Endothelial cell of umbilical vein (primary cell): Measurements from ENCODE around the gene UBE2H. TPM values are rescaled to one million over a fixed set of nuclear protein-coding genes. Genes with fewer than 3 reads are reported as not detected.

Experiments used
- BruUV-seq: library from RNA; stranded (reverse); fragments of 400-500 nt; replicated peaks from 2 replicates; lab custom pipeline; 2021; lab: Mats Ljungman, UMichigan
- CTCF ChIA-PET: fragments of 300-600, 350-600 bp; sonication (Branson Sonifier 250); formaldehyde crosslinking; loops from one replicate; lab custom pipeline; 2021; ENCODE audit warnings: antibody characterized with exemption, inconsistent platforms; lab: Charles Lee
- POLR2A ChIA-PET: fragments of 300-600, 350-600 bp; sonication (Branson Sonifier 250); formaldehyde crosslinking; loops from one replicate; lab custom pipeline; 2021; ENCODE audit warnings: antibody characterized with exemption, inconsistent platforms; lab: Charles Lee
- DNase-seq: peaks from one replicate; pipeline ENCODE4 v3.0.0-alpha.2; 2011; ENCODE audit warnings: low read depth, low spot score
- FAIRE-seq: peaks from 2 replicates; lab custom pipeline; 2011; peaks lifted over from hg19 to GRCh38; lab: Jason Lieb, UNC
- H2AFZ ChIP-seq: 2 replicates; pipeline ENCODE4 v1.6.0; 2012; ENCODE audit warnings: low read depth, low read length, control low read depth, inconsistent platforms
- H3K27ac ChIP-seq: 2 replicates; pipeline ENCODE4 v1.5.1; 2011; ENCODE audit warnings: low read depth, mild to moderate bottlenecking, control low read depth, low read length, moderate library complexity; ENCODE audit not compliant: insufficient read depth
- H3K27me3 ChIP-seq, 2 experiments: 2 replicates each; pipeline versions ENCODE4 v1.6.0 to v1.6.1; 2011; ENCODE audit warnings: low read length in 2 of 2, mixed read lengths in 1 of 2; ENCODE audit not compliant: control insufficient read depth in 2 of 2, insufficient read depth in 2 of 2
- H3K36me3 ChIP-seq, 2 experiments: 2 replicates in 1 of 2; 3 replicates in 1 of 2; pipeline ENCODE4 v1.5.1; 2011; ENCODE audit warnings: low read length in 2 of 2, mild to moderate bottlenecking in 1 of 2, moderate library complexity in 1 of 2; ENCODE audit not compliant: control insufficient read depth in 2 of 2, insufficient read depth in 2 of 2; ENCODE audit errors: extremely low read depth in 1 of 2
- H3K4me1 ChIP-seq: 3 replicates; pipeline ENCODE4 v1.5.1; 2011; ENCODE audit warnings: mild to moderate bottlenecking, low read length; ENCODE audit not compliant: control insufficient read depth, insufficient read depth; ENCODE audit errors: extremely low read depth
- H3K4me2 ChIP-seq: 2 replicates; pipeline ENCODE4 v1.6.1; 2011; ENCODE audit warnings: low read length, control low read depth, mixed read lengths; ENCODE audit not compliant: insufficient read depth
- H3K4me3 ChIP-seq, 3 experiments: fragments of 200-600 bp in 1 of 3; sonication (generic), shearing (Covaris generic) in 1 of 3; replicated peaks in 1 of 3; 2 replicates each; pipeline ENCODE4 v1.5.1; 2011 to 2016; ENCODE audit warnings: control low read depth in 3 of 3, low read length in 3 of 3, mild to moderate bottlenecking in 2 of 3, inconsistent platforms in 1 of 3, low read depth in 1 of 3, moderate library complexity in 1 of 3; ENCODE audit not compliant: insufficient read depth in 1 of 3
- H3K79me2 ChIP-seq: 2 replicates; pipeline ENCODE4 v1.6.0; 2012; ENCODE audit warnings: low read length, inconsistent platforms; ENCODE audit not compliant: control insufficient read depth, insufficient read depth
- H3K9ac ChIP-seq: replicated peaks from 2 replicates; pipeline ENCODE3; 2011; ENCODE audit warnings: low read length, control low read depth; ENCODE audit not compliant: insufficient read depth; ENCODE audit errors: extremely low read depth
- H3K9me1 ChIP-seq: replicated peaks from 3 replicates; pipeline ENCODE4 v1.6.0; 2011; ENCODE audit warnings: mild to moderate bottlenecking, low read length; ENCODE audit not compliant: control insufficient read depth, insufficient read depth; ENCODE audit errors: extremely low read depth
- H3K9me3 ChIP-seq: replicated peaks from 2 replicates; pipeline ENCODE4 v1.5.1; 2012; ENCODE audit warnings: low read length, inconsistent platforms; ENCODE audit not compliant: control insufficient read depth, insufficient read depth
- H4K20me1 ChIP-seq: replicated peaks from 2 replicates; pipeline ENCODE3; 2011; ENCODE audit warnings: mild to moderate bottlenecking, low read length; ENCODE audit not compliant: control insufficient read depth, insufficient read depth; ENCODE audit errors: extremely low read depth
- FOS ChIP-seq: IDR thresholded peaks from 2 replicates; pipeline ENCODE4 v1.6.1; 2011; ENCODE audit warnings: mild to moderate bottlenecking, low read length, moderate library complexity, borderline replicate concordance; ENCODE audit not compliant: insufficient read depth
- GATA2 ChIP-seq: IDR thresholded peaks from 2 replicates; pipeline ENCODE4 v1.7.0; 2011; ENCODE audit warnings: low read depth, mild to moderate bottlenecking, moderate library complexity, mixed read lengths, low read length; ENCODE audit not compliant: insufficient read length, insufficient read depth
- JUN ChIP-seq: IDR thresholded peaks from 2 replicates; pipeline ENCODE4 v1.6.1; 2011; ENCODE audit warnings: borderline replicate concordance, low read depth; ENCODE audit not compliant: insufficient read length, insufficient read depth
- POLR2AphosphoS5 ChIP-seq: IDR thresholded peaks from 2 replicates; pipeline ENCODE4 v1.6.1; 2012; ENCODE audit warnings: low read depth, mild to moderate bottlenecking, control low read depth, low read length, moderate library complexity; ENCODE audit not compliant: insufficient read depth
- dilution Hi-C: fragments of 300-500 bp; cut with MboI; formaldehyde crosslinking; loops from one replicate; pipeline ENCODE4 v1.15.0; 2019; ENCODE audit warnings: low sequenced_read_pairs; ENCODE audit not compliant: extremely low pct_ligation_motif_present
- intact Hi-C: fragments of 100-400 bp; cut with micrococcal nuclease; formaldehyde crosslinking; loops from one replicate; pipeline ENCODE4 v1.10.0; 2022
- polyA plus RNA-seq, 4 experiments: library from polyadenylated mRNA; depleted of rRNA in 3 of 4; stranded (reverse) in 3 of 4; unstranded in 1 of 4; fragments of >200 nt; gene quantifications; 2 replicates each; pipeline versions ENCODE4 v1.2.1 to v1.2.3, GENCODE V29; 2011 to 2012; ENCODE audit warnings: missing spikeins in 1 of 4
- total RNA-seq: library from RNA; stranded (reverse); gene quantifications from 2 replicates; pipeline ENCODE4 v1.2.3, GENCODE V29; 2021

Gene UBE2H
- total and polyA plus RNA-seq, 2 donors (not counting 3 experiments of a cell fraction or from before 2014, with no cell fraction given): 51.7 to 90.1 TPM

- peaks cover 76% of the 10 kb centered on the region for H3K79me2 ChIP-seq
- FAIRE-seq: peak; percentile 61
- H3K4me2 ChIP-seq: peak overlapping the region; percentile 94
- CTCF ChIA-PET: interaction anchor here (1.0 to 6.4 kb wide), 11 partner anchors 9 to 120 kb away, joined by 3 to 59 read pairs (median 4); no protein-coding TSS in a partner anchor
- POLR2A ChIA-PET: interaction anchor here (0.7 to 1.5 kb wide), 4 partner anchors 9 to 59 kb away, joined by 3 to 8 read pairs (median 8); no protein-coding TSS in a partner anchor
- no peaks in the 10 kb centered on the region for H3K36me3 ChIP-seq
- peak; percentile 82 for DNase-seq
- dilution Hi-C loops (no loop called here), intact Hi-C loops (loop anchor here (2.0 to 5.0 kb wide), 2 partner anchors 103 to 122 kb away; no protein-coding TSS in a partner anchor)
- peak overlapping the region; percentile 97 for H3K27ac ChIP-seq
- no peaks in the 10 kb centered on the region for H3K9me1 ChIP-seq
- H2AFZ ChIP-seq: no peak overlapping the region
- peaks cover 7% of the 10 kb centered on the region for H4K20me1 ChIP-seq
- TF ChIP-seq GATA2 (no peak), JUN (peak; percentile 77), FOS (peak; percentile 71)
- peak overlapping the region; percentile 98 for H3K9ac ChIP-seq
- H3K9me3 ChIP-seq: no peaks in the 10 kb centered on the region
- H3K27me3 ChIP-seq: no peaks in the 10 kb centered on the region
- TSS peak; percentile 58 for BruUV-seq
- H3K4me1 ChIP-seq: peaks cover 23% of the 10 kb centered on the region
- peak overlapping the region; percentile 73 to 99 (median 91) for H3K4me3 ChIP-seq
These were observed 3.2 kb downstream of the UBE2H start for GRCh38 chr7:129949292-129950133.

DNA sequence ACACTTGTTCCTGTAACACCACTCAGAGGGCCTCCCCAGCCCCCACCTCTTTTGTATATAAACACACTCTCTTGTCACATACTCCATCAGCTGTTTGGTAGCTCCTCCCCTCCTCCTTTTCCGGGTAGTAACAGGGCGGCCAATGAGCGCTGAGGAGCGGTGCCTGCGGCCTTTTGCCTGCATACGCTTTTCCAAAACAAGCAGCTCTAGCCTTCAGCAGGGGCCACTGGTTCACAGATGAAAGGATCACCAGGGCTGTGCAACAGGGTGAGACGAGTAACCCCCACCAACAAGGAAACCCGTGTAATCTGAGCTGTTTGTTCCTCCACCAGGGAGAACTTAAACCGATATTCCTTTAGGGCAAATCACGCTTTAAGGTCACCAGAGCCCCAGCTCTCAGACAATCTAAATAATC lies 3.9 kb downstream of the UBE2H start:
- intact Hi-C loops: no loop called here

More for the DNA sequence above, 3.9 kb downstream of the UBE2H start:
- no peak overlapping the region for H2AFZ ChIP-seq
- CTCF ChIA-PET: interaction anchor here (0.6 to 6.4 kb wide), 10 partner anchors 10 to 119 kb away, joined by 3 to 59 read pairs (median 5); no protein-coding TSS in a partner anchor
- H3K9me1 ChIP-seq: no peaks in the 10 kb centered on the region
- H3K9me3 ChIP-seq: no peaks in the 10 kb centered on the region
- H3K4me3 ChIP-seq: peak overlapping the region; percentile 9 to 99 (median 91)
- BruUV-seq: no TSS peak
- no peaks in the 10 kb centered on the region for H3K36me3 ChIP-seq
- H3K9ac ChIP-seq: peak overlapping the region; percentile 98
- H4K20me1 ChIP-seq: peaks cover 7% of the 10 kb centered on the region
- H3K27me3 ChIP-seq: no peaks in the 10 kb centered on the region
- DNase-seq: peak; percentile 98
- H3K4me2 ChIP-seq: peak overlapping the region; percentile 94
- H3K4me1 ChIP-seq: peaks cover 23% of the 10 kb centered on the region
- H3K27ac ChIP-seq: peak overlapping the region; percentile 97
- TF ChIP-seq POLR2AphosphoS5 (no peak), GATA2 (peak; percentile 19)
- dilution Hi-C loops: no loop called here
- POLR2A ChIA-PET: interaction anchor here (0.7 to 1.5 kb wide), 4 partner anchors 10 to 60 kb away, joined by 3 to 8 read pairs (median 8); no protein-coding TSS in a partner anchor
- peaks cover 83% of the 10 kb centered on the region for H3K79me2 ChIP-seq
- FAIRE-seq: peak; percentile 77
